GM18519 (cell line): ENCODE measurements around the gene C9orf50.
"Not testable (repeated sequence)": the region's sequence is repeated elsewhere in the genome, so short reads cannot be mapped to it uniquely, and the experiment has no call there.

Experiments
- ATAC-seq: cut with Tn5 transposase; IDR thresholded peaks from one replicate; pipeline ENCODE4 v1.9.1; 2021; ENCODE audit warnings: mild to moderate bottlenecking, moderate library complexity; ENCODE audit not compliant: unreplicated experiment, low FRiP score

The C9orf50 gene

GRCh38 chr9:129595903-129596540 is 24.9 kb downstream of the C9orf50 start:
- ATAC-seq = no peak

DNA sequence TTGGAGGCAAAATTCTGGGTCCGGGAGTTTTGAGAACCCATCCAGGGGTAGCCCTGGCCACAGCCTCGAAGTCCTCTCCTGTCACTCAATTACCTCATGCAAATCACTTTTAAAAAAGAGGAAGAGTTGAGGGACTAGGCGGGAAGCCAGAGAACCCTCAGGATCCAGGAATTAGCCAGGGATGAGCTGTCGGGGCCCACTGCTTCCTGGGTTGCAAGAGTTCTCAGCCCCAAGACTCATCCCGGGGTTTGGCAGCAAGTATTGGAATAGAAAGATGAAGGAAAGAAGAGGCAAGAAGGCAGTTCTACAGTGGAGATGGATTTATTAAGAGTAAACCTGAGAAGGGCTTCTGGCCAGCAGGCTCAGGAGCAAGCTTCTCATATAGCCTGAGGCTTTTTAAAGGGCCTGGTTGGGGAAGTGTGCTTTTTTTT is 25.6 kb downstream of the C9orf50 start:
- no peak for ATAC-seq

DNA sequence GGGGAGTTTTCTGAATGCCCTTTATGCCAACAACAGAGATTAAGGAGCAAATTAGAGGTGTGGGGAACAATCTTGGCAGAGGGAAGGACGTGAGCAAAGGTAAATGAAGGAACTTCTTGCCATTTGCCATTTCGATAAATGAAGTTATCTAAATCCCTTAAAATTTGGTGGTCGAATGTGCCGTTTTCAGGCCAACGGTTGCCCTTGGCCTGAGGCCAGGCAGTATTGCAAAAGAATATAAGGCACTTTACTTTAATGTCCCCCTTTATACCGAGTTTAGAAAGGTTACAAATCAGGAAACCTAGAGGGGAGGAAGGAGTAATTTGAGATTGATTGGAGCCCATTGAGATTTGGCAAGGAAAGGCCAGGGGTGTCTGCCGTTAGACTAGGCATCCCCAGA is 26.3 kb downstream of the C9orf50 start:
- no peak for ATAC-seq

GRCh38 chr9:129592790-129593189 is 28.1 kb downstream of the C9orf50 start:
- not testable (repeated sequence) for ATAC-seq

GRCh38 chr9:129591916-129592315 is 29.0 kb downstream of the C9orf50 start:
- no peak for ATAC-seq

DNA sequence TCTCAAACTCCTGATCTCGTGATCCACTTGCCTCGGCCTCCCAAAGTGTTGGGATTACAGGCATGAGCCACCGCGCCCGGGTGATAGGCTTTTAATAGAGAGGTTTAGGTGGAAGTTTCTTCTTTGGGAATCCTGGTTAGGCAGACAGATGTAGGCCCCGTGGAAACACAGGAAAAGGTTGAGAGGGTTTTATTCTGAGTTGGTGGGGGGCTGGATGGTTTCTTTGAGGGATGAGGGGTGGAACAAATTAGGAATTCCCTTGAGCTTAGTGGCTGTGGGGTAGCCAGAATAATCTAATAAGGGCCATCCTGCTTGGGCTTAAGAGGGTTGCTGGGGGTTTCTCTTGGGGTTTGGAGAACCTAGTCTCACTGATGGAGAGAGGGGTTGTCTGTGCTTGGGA is 30.4 kb downstream of the C9orf50 start:
- no peak for ATAC-seq

GRCh38 chr9:129587487-129588262 is 33.2 kb downstream of the C9orf50 start:
- no peak for ATAC-seq

DNA sequence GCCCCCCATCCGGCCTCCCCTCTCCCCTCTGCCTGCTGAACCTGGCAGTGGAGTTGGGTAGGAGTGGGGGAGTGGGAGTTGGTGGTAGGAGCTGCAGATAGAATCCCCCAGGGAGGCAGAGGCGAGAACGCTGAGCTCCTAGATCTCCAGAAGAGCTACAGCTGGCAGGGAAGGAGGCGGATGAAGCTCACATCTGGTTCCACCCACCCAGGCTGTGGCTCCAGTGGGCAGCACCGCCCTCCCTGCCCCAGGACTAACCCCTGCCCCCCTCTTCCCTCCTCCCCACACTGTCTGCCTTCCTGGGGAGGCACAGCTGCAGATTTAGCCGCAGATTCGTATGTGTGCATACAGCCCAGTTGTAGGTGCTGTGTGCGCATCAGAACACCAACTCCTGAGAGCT is 34.2 kb downstream of the C9orf50 start:
- ATAC-seq = no peak

GRCh38 chr9:129586245-129586644 is 34.7 kb downstream of the C9orf50 start:
- ATAC-seq = no peak

DNA sequence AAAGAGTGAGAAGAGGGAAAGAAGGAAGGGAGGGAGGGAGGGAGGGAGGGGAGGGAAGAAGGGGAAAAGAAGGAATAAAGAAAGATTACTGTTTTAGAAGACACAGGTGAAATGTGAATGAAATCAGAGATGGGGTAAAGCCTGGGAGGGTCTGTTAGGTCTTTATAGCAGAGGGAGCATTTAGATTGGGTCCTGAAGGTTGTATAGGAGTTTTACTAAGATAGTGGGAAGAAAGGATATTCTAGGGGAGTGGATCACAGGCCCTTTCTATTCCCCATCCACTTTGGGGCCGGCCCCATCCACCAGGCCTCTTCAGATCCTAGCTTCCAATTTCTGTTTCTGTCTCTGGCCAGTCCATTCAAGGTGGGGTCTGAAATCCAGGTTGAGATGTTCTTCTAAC is 35.5 kb downstream of the C9orf50 start:
- ATAC-seq = no peak

DNA sequence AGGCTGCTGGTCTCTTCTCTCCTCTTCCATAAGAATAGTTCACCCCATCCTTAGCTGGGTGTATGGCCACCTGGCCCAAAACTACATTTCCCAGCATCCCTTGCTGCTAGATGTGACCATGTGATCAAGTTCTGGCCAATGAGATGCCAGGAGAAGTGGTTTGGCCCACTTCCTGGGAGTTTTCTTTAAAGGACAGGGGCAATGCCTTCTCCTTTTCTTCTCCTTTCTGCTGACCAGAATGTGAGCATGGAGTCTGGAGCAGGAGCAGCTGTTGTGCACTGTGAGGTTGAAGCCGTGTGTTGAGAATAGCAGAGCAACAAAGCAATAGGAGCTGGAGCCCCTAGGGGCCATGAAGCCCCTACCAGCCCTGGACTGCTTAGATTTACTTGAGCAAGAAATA is 36.8 kb downstream of the C9orf50 start:
- ATAC-seq = no peak

DNA sequence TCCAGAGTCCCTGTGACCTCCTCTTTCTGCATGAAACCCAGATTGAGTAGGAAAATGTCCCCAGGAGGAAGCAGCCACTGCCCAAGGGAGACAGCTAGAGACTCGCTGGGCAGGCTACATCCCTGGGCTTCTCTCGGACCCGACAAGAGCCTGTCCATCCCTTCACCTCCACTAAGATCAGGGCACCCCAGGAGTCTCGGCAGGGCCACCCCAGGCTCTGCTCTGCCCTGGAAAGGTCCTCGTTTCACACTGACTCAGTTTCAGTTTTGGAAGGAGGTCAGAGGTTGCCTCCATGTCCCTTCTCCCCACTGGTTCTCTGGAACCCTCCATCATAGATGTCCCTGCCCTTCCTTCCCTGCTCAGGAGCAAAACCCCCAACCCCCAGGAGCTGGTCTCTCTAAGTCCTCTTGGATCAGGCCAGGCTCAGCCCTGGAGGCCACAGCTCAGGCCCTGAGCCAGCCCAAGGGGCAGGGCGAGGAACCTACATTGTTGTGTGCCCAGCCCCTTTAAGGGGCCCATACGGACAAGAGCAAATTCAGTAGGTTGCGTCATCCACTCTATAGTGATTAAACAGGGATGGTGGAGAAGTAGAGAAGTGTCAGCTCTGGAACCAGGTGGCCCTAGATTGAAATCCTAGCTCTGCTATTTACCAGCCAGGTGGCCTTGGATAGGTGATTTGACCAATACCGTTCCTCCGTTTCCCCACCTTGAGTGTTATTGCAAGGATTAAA is 37.4 kb downstream of the C9orf50 start:
- ATAC-seq = no peak

GRCh38 chr9:129582855-129583254 is 38.0 kb downstream of the C9orf50 start:
- ATAC-seq = no peak

DNA sequence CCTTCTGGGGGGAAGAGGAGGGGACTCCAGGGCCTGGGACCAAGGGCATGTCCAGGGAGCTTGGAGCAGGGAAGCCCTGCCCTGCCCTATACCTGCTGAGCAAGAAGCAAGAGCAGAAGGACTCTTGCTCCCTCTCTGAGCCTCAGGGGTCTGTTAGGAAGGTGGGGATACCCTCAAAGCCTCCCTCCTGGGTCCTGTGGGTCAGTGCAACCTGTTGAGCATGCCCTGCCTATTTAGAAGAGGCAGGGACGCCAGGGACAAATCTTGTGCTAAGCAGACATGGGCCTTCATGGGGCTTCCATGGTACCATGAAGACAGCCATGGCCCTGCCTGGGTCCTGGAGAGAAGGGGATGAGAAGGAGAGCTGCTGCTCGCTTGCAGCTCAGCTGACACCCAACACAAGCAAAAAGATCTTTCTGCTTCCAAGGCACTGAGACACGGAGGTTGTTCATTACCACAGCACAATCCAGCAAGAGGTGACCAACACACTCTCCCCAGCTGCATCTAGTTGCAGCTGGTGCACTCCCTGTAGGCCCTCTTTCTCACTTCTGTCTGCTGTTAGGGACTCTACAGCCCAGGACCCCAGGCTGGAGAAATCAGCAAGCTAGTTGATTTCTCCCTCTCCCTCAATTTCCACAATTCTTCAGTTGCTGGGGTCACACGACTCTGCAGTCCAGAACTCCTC is 39.3 kb downstream of the C9orf50 start:
- no peak for ATAC-seq

DNA sequence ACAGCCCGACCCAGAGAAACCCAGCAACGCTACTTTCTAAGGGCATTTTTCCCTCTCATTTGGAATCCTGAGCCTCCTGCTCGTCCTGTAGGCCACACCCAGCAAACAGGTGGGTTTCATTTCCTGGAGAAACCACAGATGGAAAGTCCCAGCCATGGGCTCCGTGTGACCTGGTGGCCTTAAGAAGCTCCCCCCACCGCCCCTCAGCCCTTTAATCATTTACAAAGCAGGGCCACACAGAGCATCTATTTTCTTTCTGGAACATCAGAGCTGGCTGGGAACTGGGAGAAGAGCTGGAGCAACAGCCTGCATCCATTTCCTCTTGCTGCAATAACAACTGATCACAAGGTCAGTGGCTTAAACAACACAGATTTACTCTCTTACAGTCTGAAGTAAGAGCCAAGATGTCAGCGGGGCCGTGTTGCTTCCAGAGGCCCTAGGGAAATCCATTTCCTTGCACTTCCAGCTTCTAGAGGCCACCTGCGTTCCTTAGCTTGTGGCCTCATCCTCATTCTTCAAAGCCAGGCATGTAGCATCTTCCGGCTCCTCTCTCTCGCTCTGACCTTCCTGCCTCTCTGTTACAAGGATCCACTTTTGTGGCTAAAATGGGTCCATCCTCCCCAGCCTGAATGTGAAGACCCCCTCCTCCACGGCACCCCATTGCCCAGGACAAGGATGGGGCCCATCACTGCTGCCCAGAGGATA is 40.5 kb downstream of the C9orf50 start:
- ATAC-seq = no peak

DNA sequence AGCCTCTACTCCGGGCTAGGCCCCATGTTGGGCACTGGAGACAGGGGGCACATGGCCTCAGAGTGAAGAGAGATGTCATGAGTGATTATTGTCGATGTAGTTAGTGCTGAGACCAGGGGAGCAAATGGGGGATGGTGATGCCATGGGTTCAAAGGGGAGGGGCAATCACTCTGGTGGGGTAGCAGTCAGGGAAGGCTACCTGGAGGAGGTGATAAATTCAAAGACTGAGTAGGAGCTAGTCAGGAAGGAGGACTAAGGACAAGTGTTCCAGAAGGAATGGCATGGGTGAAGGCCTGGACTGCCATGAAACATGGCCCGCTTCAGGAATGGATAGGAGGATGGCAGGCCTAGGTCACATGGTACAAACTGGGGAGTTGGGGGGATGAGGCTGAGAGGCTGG is 41.6 kb downstream of the C9orf50 start:
- ATAC-seq = no peak

GRCh38 chr9:129576546-129577543 is 44.1 kb downstream of the C9orf50 start:
- ATAC-seq = no peak

GRCh38 chr9:129575818-129576217 is 45.1 kb downstream of the C9orf50 start:
- no peak for ATAC-seq

DNA sequence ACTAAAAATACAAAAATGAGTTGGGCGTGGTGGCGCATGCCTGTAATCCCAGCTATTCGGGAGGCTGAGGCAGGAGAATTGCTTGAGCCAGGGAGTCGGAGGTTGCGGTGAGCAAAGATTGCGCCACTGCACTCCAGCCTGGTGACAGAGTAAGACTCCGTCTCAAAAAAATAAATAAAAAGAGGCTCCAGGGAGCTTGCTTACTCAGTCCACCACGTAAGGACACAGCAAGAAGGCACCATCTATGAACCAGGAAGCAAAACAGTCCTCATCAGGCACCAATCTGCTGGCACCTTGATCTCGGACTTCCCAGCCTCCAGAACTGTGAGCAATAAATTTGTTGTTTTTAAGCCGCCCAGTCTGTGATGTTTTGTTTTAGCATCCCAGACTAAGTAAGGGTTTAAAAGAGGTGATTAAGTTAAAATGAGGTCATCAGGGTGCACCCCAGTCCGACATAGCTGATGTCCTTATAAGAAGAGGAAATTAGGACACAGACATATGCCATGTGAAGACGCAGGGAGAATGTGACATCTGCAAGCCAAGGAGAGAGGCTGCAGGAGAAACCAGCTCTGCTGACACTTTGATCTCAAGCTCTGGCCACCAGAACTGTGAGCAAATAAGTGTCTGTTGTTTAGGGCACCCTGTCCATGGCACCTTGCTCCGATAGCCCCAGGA is 45.9 kb downstream of the C9orf50 start:
- no peak for ATAC-seq
